HepG2 (cell line): ENCODE data around the gene DENND4C. TPM values are rescaled to one million over a fixed set of nuclear protein-coding genes. Genes with fewer than 3 reads are reported as not detected.

Experiments
- ATAC-seq: fragments of 200-7000 bp; cut with Tn5 transposase; 3 replicates; pipeline ENCODE4 v1.9.1; 2020; ENCODE audit warnings: mild to moderate bottlenecking, moderate library complexity
- BruUV-seq: library from RNA; stranded (reverse); fragments of 400-500 nt; replicated peaks from 2 replicates; lab custom pipeline; 2021; lab: Mats Ljungman, UMichigan
- CTCF ChIA-PET: fragments of 300-600 bp; formaldehyde crosslinking; extraction: SDS; loops from one replicate; lab custom pipeline; 2021; ENCODE audit warnings: low total read pairs, inconsistent platforms, low intra/inter-chr PET ratio; lab: Yijun Ruan, JAX
- POLR2A ChIA-PET: fragments of 350-600 bp; sonication (Branson Sonifier 250); formaldehyde crosslinking; loops from one replicate; lab custom pipeline; 2020; ENCODE audit warnings: antibody characterized with exemption, inconsistent platforms; lab: Yijun Ruan, JAX
- DNase-seq: peaks from one replicate; pipeline ENCODE4 v3.0.0-alpha.2; 2015; ENCODE audit warnings: low spot score
- FAIRE-seq: peaks from 3 replicates; lab custom pipeline; 2011; peaks lifted over from hg19 to GRCh38; lab: Jason Lieb, UNC
- H2AFZ ChIP-seq: one replicate; pipeline ENCODE4 v1.6.1; 2011; ENCODE audit warnings: low read length, inconsistent platforms
- H3K27ac ChIP-seq: fragments of 300-600 bp; 3 replicates; pipeline ENCODE4 v1.8.0; 2011; ENCODE audit warnings: mixed run types, mild to moderate bottlenecking, mixed read lengths, low read length, inconsistent platforms; ENCODE audit not compliant: insufficient read depth; ENCODE audit errors: extremely low read length
- H3K27me3 ChIP-seq, 2 experiments: fragments of 200-600 bp in 1 of 2; 2 replicates in 1 of 2; 3 replicates in 1 of 2; pipeline versions ENCODE4 v1.6.0 to v1.8.0; 2011; ENCODE audit warnings: low read length in 2 of 2, mild to moderate bottlenecking in 2 of 2, moderate library complexity in 2 of 2, inconsistent platforms in 1 of 2; ENCODE audit not compliant: insufficient read depth in 2 of 2, control insufficient read depth in 1 of 2
- H3K36me3 ChIP-seq, 2 experiments: fragments of 200-600 bp in 1 of 2; replicated peaks in 1 of 2; 2 replicates in 1 of 2; 3 replicates in 1 of 2; pipeline versions ENCODE4 v1.5.1 to v1.8.0; 2011; ENCODE audit warnings: low read length in 2 of 2, inconsistent platforms in 1 of 2; ENCODE audit not compliant: insufficient read depth in 2 of 2, control insufficient read depth in 1 of 2
- H3K4me1 ChIP-seq: 2 replicates; pipeline ENCODE4 v1.5.1; 2012; ENCODE audit warnings: low read length, inconsistent platforms; ENCODE audit not compliant: insufficient read depth
- H3K4me2 ChIP-seq: 2 replicates; pipeline ENCODE4 v1.6.0; 2011; ENCODE audit warnings: low read depth, low read length, inconsistent platforms
- H3K4me3 ChIP-seq, 3 experiments: fragments of 200-600 bp in 1 of 3; sonication (generic), shearing (Covaris generic) in 1 of 3; replicated peaks in 1 of 3; 2 replicates each; pipeline ENCODE4 v1.5.1; 2011 to 2016; ENCODE audit warnings: low read length in 3 of 3, inconsistent platforms in 2 of 3, low read depth in 2 of 3, mild to moderate bottlenecking in 2 of 3, control low read depth in 1 of 3, mixed read lengths in 1 of 3; ENCODE audit not compliant: insufficient read depth in 1 of 3
- H3K79me2 ChIP-seq: one replicate; pipeline ENCODE4 v1.6.1; 2011; ENCODE audit warnings: low read length, inconsistent platforms; ENCODE audit not compliant: insufficient read depth
- H3K9ac ChIP-seq: 2 replicates; pipeline ENCODE4 v1.6.0; 2011; ENCODE audit warnings: mild to moderate bottlenecking, low read depth, low read length, inconsistent platforms; ENCODE audit not compliant: insufficient read depth
- H3K9me3 ChIP-seq: 2 replicates; pipeline ENCODE4 v1.5.1; 2012; ENCODE audit warnings: mild to moderate bottlenecking, low read length
- H4K20me1 ChIP-seq: 2 replicates; pipeline ENCODE4 v1.6.0; 2011; ENCODE audit warnings: inconsistent platforms, mild to moderate bottlenecking, low read length, moderate library complexity; ENCODE audit not compliant: insufficient read depth
- RBFOX2 ChIP-seq: fragments of 200-400 bp; formaldehyde crosslinking; IDR thresholded peaks from 2 replicates; pipeline ENCODE4 v1.6.1; 2017; ENCODE audit warnings: low read depth, mild to moderate bottlenecking, low read length
- ZBTB40 ChIP-seq, 2 experiments: fragments of 450-650 bp in 1 of 2; sonication (generic) in 1 of 2; formaldehyde crosslinking in 1 of 2; IDR thresholded peaks; 2 replicates each; pipeline versions ENCODE4 v1.6.1 to v1.8.0; 2016 to 2022; ENCODE audit warnings: antibody characterized with exemption in 1 of 2, mild to moderate bottlenecking in 1 of 2, missing genetic modification reagents in 1 of 2
- in situ Hi-C: cut with HindIII; loops from 2 replicates; pipeline ENCODE4 v1.10.0; 2017; ENCODE audit warnings: low pct_unique_long_range_greater_than_20kb; ENCODE audit not compliant: extremely low pct_ligation_motif_present
- intact Hi-C: fragments of 100-400 bp; cut with micrococcal nuclease; formaldehyde crosslinking; loops from one replicate; pipeline ENCODE4 v1.10.0; 2022; ENCODE audit not compliant: unreplicated experiment
- polyA plus RNA-seq, 8 experiments: library from polyadenylated mRNA; depleted of rRNA in 3 of 8; stranded (reverse) in 7 of 8; unstranded in 1 of 8; fragments of >200 nt; fragmentation: Illumina TruSeq in 4 of 8; extraction: Trizol in 4 of 8; gene quantifications; 2 replicates each; pipeline versions ENCODE4 v1.2.1 to v1.2.3, GENCODE V29; 2011 to 2016; ENCODE audit warnings: low read depth in 4 of 8, missing spikeins in 1 of 8, mixed read lengths in 1 of 8; ENCODE audit not compliant: insufficient read depth in 1 of 8
- total RNA-seq, 5 experiments: library from RNA; depleted of rRNA; stranded (reverse); fragments of >200 nt; fragmentation: Illumina TruSeq; extraction: Trizol; gene quantifications; 2 replicates each; pipeline ENCODE4 v1.2.3, GENCODE V29; 2016; ENCODE audit warnings: low read depth in 1 of 5

DENND4C gene
- total and polyA plus RNA-seq, 2 of the 13 experiments (the other 11 are each of a cell fraction or from before 2014, with no cell fraction given): 19.1 to 27.2 TPM

DNA sequence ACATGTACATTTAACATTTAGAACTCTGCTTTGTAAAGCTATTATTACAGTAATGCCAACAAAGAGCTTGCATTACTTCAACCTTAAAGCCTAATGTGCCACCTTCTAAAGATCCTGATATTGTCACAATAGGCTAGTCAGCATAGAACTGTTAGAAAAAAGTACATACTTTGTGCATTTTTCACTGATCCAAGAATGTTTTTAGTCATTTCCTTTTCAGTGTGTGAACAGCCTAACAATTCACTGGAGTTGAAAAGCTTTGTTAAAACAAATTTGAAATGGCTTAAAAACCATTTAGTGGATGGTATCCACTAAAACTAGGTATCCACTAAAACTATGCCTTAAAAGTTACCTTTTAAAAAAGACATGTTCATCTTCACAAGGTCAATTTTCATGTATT is 145.0 kb downstream of the DENND4C start:
- intact Hi-C loops: loop anchor here (5.0 to 10.0 kb wide), 2 partner anchors 143 to 321 kb away; partner anchors contain the start of gene DENND4C
- Histone ChIP-seq H3K79me2 (peaks cover 32% of the 10 kb centered on the region), H3K9me3 (no peaks in the 10 kb centered on the region), H2AFZ (no peak overlapping the region), H3K9ac (no peak overlapping the region), H3K36me3 (peaks cover 10 to 54% of the 10 kb centered on the region in 2 experiments), H3K4me2 (no peak overlapping the region), H4K20me1 (peaks cover 32% of the 10 kb centered on the region), H3K4me1 (peaks cover 23% of the 10 kb centered on the region), H3K27ac (no peak overlapping the region), H3K4me3 (no peak overlapping the region), H3K27me3 (no peaks in the 10 kb centered on the region; a peak in 1 of 5 replicates)
- POLR2A ChIA-PET: interaction anchor here (1.1 to 1.8 kb wide), 2 partner anchors 34 to 143 kb away, joined by 3 to 4 read pairs; partner anchors contain the start of gene ACER2
- no peak for TF ChIP-seq ZBTB40 (IDR thresholded peaks at IDR 0.05)
- no peak for TF ChIP-seq ZBTB40 (CRISPR knock-in tag; IDR thresholded peaks at IDR 0.05)
- peak; percentile 44; the same call in 1 of the 2 replicates for TF ChIP-seq RBFOX2
- no peak for DNase-seq
- CTCF ChIA-PET: no interaction called here
- no TSS peak for BruUV-seq
- no peak for ATAC-seq
- no peak for FAIRE-seq
- in situ Hi-C loops: no loop called here
